Fibroblast of lung (primary cell): ENCODE results near the gene TOR4A. TPM values are rescaled to one million over a fixed set of nuclear protein-coding genes. Genes with fewer than 3 reads are reported as not detected.

Source experiments
- DNase-seq, 2 donors: peaks; one replicate each; pipeline versions ENCODE4 v3.0.0 to v3.0.0-alpha.2; 2010; ENCODE audit warnings: low read depth in 2 of 2
- H2AFZ ChIP-seq: 2 replicates; pipeline ENCODE4 v1.5.1; 2012; ENCODE audit warnings: low read length, control low read depth, inconsistent platforms
- H3K27ac ChIP-seq: 2 replicates; pipeline ENCODE4 v1.5.1; 2011; ENCODE audit warnings: low read length, control low read depth; ENCODE audit not compliant: insufficient read depth
- H3K27me3 ChIP-seq: 2 replicates; pipeline ENCODE4 v1.5.1; 2011; ENCODE audit warnings: mild to moderate bottlenecking, low read length; ENCODE audit not compliant: control insufficient read depth, insufficient read depth
- H3K36me3 ChIP-seq: 2 replicates; pipeline ENCODE4 v1.5.1; 2011; ENCODE audit warnings: low read length; ENCODE audit not compliant: control insufficient read depth, insufficient read depth
- H3K4me1 ChIP-seq: 2 replicates; pipeline ENCODE4 v1.5.1; 2011; ENCODE audit warnings: low read length; ENCODE audit not compliant: control insufficient read depth, insufficient read depth; ENCODE audit errors: extremely low read depth
- H3K4me2 ChIP-seq: 2 replicates; pipeline ENCODE4 v1.5.1; 2011; ENCODE audit warnings: low read length, control low read depth; ENCODE audit not compliant: insufficient read depth; ENCODE audit errors: extremely low read depth
- H3K4me3 ChIP-seq, 4 experiments: fragments of 200-600 bp in 1 of 4; sonication (generic) in 1 of 4; replicated peaks in 1 of 4; 2 replicates each; pipeline ENCODE4 v1.5.1; 2011 to 2016; ENCODE audit warnings: low read length in 4 of 4, low read depth in 3 of 4, mild to moderate bottlenecking in 3 of 4, control low read depth in 2 of 4, inconsistent platforms in 1 of 4, mixed read lengths in 1 of 4; ENCODE audit not compliant: insufficient read depth in 1 of 4; ENCODE audit errors: control extremely low read depth in 1 of 4
- H3K79me2 ChIP-seq: 2 replicates; pipeline ENCODE4 v1.5.1; 2012; ENCODE audit warnings: mild to moderate bottlenecking, low read length, inconsistent platforms; ENCODE audit not compliant: control insufficient read depth, insufficient read depth
- H3K9ac ChIP-seq: 2 replicates; pipeline ENCODE4 v1.5.1; 2011; ENCODE audit warnings: mild to moderate bottlenecking, low read length, control low read depth; ENCODE audit not compliant: insufficient read depth
- H3K9me3 ChIP-seq: 2 replicates; pipeline ENCODE4 v1.5.1; 2012; ENCODE audit warnings: low read depth, low read length; ENCODE audit not compliant: control insufficient read depth, insufficient read depth
- H4K20me1 ChIP-seq: 2 replicates; pipeline ENCODE4 v1.5.1; 2011; ENCODE audit warnings: low read length; ENCODE audit not compliant: control insufficient read depth, insufficient read depth; ENCODE audit errors: extremely low read depth
- CTCF ChIP-seq, 2 donors: IDR thresholded peaks in 1 of 2; conservative IDR thresholded peaks in 1 of 2; 1 replicate in 1 of 2; 2 replicates in 1 of 2; pipeline ENCODE4 v1.5.1; 2011 to 2012; ENCODE audit warnings: low read length in 2 of 2, control low read depth in 1 of 2, inconsistent platforms in 1 of 2, low read depth in 1 of 2, mild to moderate bottlenecking in 1 of 2
- EZH2 ChIP-seq: IDR thresholded peaks from 2 replicates; pipeline ENCODE4 v1.5.1; 2012; ENCODE audit warnings: low read length, control low read depth, mild to moderate bottlenecking; ENCODE audit errors: missing control alignments
- polyA plus RNA-seq, 2 donors: library from polyadenylated mRNA; depleted of rRNA in 1 of 2; stranded (reverse) in 1 of 2; unstranded in 1 of 2; fragments of >200 nt; gene quantifications; 2 replicates each; pipeline ENCODE4 v1.2.1, GENCODE V29; 2011 to 2012; ENCODE audit warnings: missing spikeins in 1 of 2
- total RNA-seq: library from RNA; depleted of rRNA; stranded (reverse); fragments of >200 nt; gene quantifications from 2 replicates; pipeline ENCODE4 v1.2.1, GENCODE V29; 2014

The TOR4A gene
- total and polyA plus RNA-seq, 2 donors (not counting 1 experiment from before 2014, with no cell fraction given) = 3.3 to 22.1 TPM

- Histone ChIP-seq H3K9ac (peak overlapping the region; percentile 48), H3K4me1 (peaks cover 10% of the 10 kb centered on the region), H3K4me2 (peak overlapping the region; percentile 97), H3K27me3 (no peaks in the 10 kb centered on the region), H3K4me3 (peak overlapping the region; percentile 68 to 96 (median 82)), H3K36me3 (peaks cover 10% of the 10 kb centered on the region), H3K9me3 (no peaks in the 10 kb centered on the region), H2AFZ (peak overlapping the region; percentile 62), H3K27ac (peak overlapping the region; percentile 13), H4K20me1 (no peaks in the 10 kb centered on the region), H3K79me2 (peaks cover 21% of the 10 kb centered on the region)
- no peak for TF ChIP-seq CTCF (conservative IDR thresholded peaks at IDR 0.05 in 1 of 2, IDR thresholded peaks at IDR 0.05 in 1 of 2; ENCODE audit: low read depth in 1 of 2, low read length in 2 of 2)
- TF ChIP-seq EZH2 = no peak
- peak; percentile 28 to 33 for DNase-seq
Observed at GRCh38 chr9:137255448-137256114, 21.9 kb upstream of the TOR4A start.

- H3K4me1 ChIP-seq = peaks cover 10% of the 10 kb centered on the region
- no peaks in the 10 kb centered on the region for H3K9me3 ChIP-seq
- peaks cover 21% of the 10 kb centered on the region for H3K79me2 ChIP-seq
- H3K4me3 ChIP-seq = peak overlapping the region; percentile 68 to 96 (median 82)
- H2AFZ ChIP-seq = no peak overlapping the region
- no peak for DNase-seq
- H3K36me3 ChIP-seq = peaks cover 10% of the 10 kb centered on the region
- H3K9ac ChIP-seq = peak overlapping the region; percentile 48
- TF ChIP-seq EZH2 (no peak), CTCF (conservative IDR thresholded peaks at IDR 0.05 in 1 of 2, IDR thresholded peaks at IDR 0.05 in 1 of 2; ENCODE audit: low read depth in 1 of 2, low read length in 2 of 2) (no peak)
- no peaks in the 10 kb centered on the region for H3K27me3 ChIP-seq
- H4K20me1 ChIP-seq = no peaks in the 10 kb centered on the region
- peak overlapping the region; percentile 97 for H3K4me2 ChIP-seq
- H3K27ac ChIP-seq = peak overlapping the region; percentile 5
Observed at GRCh38 chr9:137256362-137256761, 21.2 kb upstream of the TOR4A start.

GRCh38 chr9:137256856-137257255 lies 20.7 kb upstream of the TOR4A start:
- no peak for DNase-seq
- Histone ChIP-seq H3K4me1 (peaks cover 10% of the 10 kb centered on the region), H3K9me3 (no peaks in the 10 kb centered on the region), H3K36me3 (peaks cover 10% of the 10 kb centered on the region), H3K4me3 (peak overlapping the region in 2 of 4 experiments; percentile 93 to 96), H3K79me2 (peaks cover 21% of the 10 kb centered on the region), H4K20me1 (no peaks in the 10 kb centered on the region), H3K27ac (no peak overlapping the region), H3K27me3 (no peaks in the 10 kb centered on the region), H3K4me2 (peak overlapping the region; percentile 97), H3K9ac (no peak overlapping the region), H2AFZ (no peak overlapping the region)
- TF ChIP-seq EZH2 (no peak), CTCF (conservative IDR thresholded peaks at IDR 0.05 in 1 of 2, IDR thresholded peaks at IDR 0.05 in 1 of 2; ENCODE audit: low read depth in 1 of 2, low read length in 2 of 2) (no peak)
